Activated naive CD8-positive, alpha-beta T cell treated with anti-CD3 and anti-CD28 coated beads, Interleukin-2, amount 10 ng/mL, durations not matched to agents 7 days and 5 days (primary cell): Measurements from ENCODE around the gene KLHL1. TPM values are rescaled to one million over a fixed set of nuclear protein-coding genes. Genes with fewer than 3 reads are reported as not detected.

Source experiments
- ATAC-seq: fragments of 150-1000 bp; cut with Tn5 transposase; one replicate; pipeline ENCODE4 v1.10.0; 2021; ENCODE audit warnings: low read depth, moderate library complexity
- POLR2A ChIA-PET: fragments of 350-600 bp; sonication (Branson Sonifier 250); formaldehyde crosslinking; loops from one replicate; lab custom pipeline; 2021; ENCODE audit warnings: antibody characterized with exemption; lab: Charles Lee
- DNase-seq: peaks from one replicate; pipeline ENCODE4 v3.0.0; 2021
- H3K27ac Mint-ChIP-seq: one replicate; pipeline ENCODE4 v1.8.0; 2022; ENCODE audit warnings: mild to moderate bottlenecking, mixed read lengths
- H3K27me3 Mint-ChIP-seq: one replicate; pipeline ENCODE4 v1.8.0; 2022; ENCODE audit warnings: mild to moderate bottlenecking, moderate library complexity, mixed read lengths
- H3K36me3 Mint-ChIP-seq: one replicate; pipeline ENCODE4 v1.8.0; 2021; ENCODE audit warnings: mild to moderate bottlenecking, mixed read lengths
- H3K4me1 Mint-ChIP-seq: one replicate; pipeline ENCODE4 v1.8.0; 2021; ENCODE audit warnings: mixed read lengths
- H3K4me3 Mint-ChIP-seq: one replicate; pipeline ENCODE4 v1.8.0; 2022; ENCODE audit warnings: mild to moderate bottlenecking, moderate library complexity, mixed read lengths
- H3K9me3 Mint-ChIP-seq: one replicate; pipeline ENCODE4 v1.8.0; 2021; ENCODE audit warnings: mixed read lengths
- total RNA-seq, 2 experiments: library from RNA; stranded (reverse); gene quantifications; one replicate each; pipeline ENCODE4 v1.2.3, GENCODE V29; 2021

The KLHL1 gene
- total RNA-seq, 2 experiments from 2014 or later, result not detected

DNA sequence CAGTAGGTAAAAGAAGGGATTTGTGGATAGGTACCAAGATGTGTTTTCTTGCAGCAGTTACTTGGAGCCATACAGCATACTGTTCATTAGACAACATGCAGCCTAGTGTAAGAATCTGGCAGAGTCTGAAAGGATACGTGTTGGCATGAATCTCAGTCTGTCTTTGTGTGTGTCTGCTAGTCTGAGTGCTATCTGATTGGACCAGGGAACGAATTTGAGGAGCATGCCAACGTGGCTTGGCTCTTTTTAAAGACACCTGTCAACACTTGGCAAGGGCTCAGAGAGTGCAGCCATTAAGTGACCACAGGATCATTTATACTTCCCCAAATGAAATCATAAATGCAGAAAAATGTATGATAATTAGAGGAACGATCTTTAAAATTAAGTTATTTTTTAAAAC is 28.2 kb downstream of the KLHL1 start:
- ATAC-seq (no peak), DNase-seq (no peak)
- no peak overlapping the region for H3K4me3 Mint-ChIP-seq
- H3K27ac Mint-ChIP-seq, result no peak overlapping the region
- no peaks in the 10 kb centered on the region for H3K27me3 Mint-ChIP-seq
- POLR2A ChIA-PET, result no interaction called here
- peaks cover 3% of the 10 kb centered on the region for H3K9me3 Mint-ChIP-seq
- H3K36me3 Mint-ChIP-seq, result no peaks in the 10 kb centered on the region
- no peaks in the 10 kb centered on the region for H3K4me1 Mint-ChIP-seq

DNA sequence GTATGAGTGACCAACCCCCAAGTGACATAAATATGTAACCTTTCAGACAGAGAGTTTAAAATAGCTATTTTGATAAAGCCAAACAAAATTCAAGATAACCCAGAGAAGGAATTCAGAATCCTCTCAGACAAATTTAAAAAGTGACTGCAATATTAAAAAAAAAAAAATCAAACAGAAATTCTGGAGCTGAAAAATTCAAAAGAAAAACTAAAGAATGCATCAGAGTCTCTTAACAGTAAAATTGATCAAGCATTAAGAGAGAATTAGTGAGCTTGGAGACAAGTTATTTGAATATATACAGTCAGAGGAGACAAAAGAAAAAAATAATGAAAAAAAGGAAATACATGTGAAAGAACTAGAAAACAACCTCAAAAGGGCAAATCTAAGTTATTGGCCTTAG is 53.7 kb downstream of the KLHL1 start:
- Mint-ChIP-seq H3K4me1 (no peaks in the 10 kb centered on the region), H3K36me3 (no peaks in the 10 kb centered on the region), H3K27ac (no peak overlapping the region), H3K4me3 (no peak overlapping the region), H3K27me3 (no peaks in the 10 kb centered on the region), H3K9me3 (peaks cover 9% of the 10 kb centered on the region)
- POLR2A ChIA-PET, result no interaction called here
- ATAC-seq (no peak), DNase-seq (no peak)

DNA sequence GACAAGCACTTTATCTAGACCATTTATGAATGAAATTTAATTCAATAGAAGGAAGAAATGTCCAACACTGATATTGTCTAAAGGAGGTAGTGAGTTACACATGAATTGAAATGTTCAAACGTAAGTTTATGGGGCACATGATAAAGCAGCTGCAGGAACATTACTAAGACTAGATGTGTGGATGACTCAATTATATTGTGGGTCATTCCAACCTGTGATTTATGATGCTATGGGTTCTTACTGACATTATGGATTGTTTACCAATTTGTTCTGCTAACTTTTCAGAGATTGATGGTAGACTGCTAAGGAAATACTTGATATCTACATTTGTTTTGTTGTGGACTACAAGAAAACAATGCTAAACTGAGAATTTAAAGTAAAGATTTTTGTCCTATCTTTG is 56.7 kb downstream of the KLHL1 start:
- Mint-ChIP-seq H3K9me3 (peaks cover 10% of the 10 kb centered on the region), H3K27ac (no peak overlapping the region), H3K4me3 (no peak overlapping the region), H3K27me3 (no peaks in the 10 kb centered on the region), H3K4me1 (no peaks in the 10 kb centered on the region), H3K36me3 (no peaks in the 10 kb centered on the region)
- DNase-seq (no peak), ATAC-seq (no peak)
- POLR2A ChIA-PET, result no interaction called here

DNA sequence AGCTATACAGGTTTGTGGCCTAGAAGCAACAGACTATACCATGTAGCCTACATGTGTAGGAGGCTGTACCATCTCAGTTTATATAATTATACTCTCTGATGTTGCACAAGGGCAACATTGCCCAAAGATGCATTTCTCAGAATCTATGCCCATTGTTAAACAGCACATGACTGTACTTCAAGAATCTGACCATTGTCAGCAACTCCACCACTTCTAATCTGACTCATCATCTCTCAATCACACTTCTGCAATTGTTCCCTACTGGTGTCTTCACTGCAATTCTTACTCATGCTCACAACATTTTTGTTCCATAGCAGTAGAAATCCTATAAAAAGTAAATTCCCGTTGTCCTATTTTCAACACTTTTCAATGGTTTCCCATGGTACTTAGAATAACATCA is 64.6 kb downstream of the KLHL1 start:
- no peaks in the 10 kb centered on the region for H3K36me3 Mint-ChIP-seq
- no peak overlapping the region for H3K27ac Mint-ChIP-seq
- peaks cover 10% of the 10 kb centered on the region for H3K9me3 Mint-ChIP-seq
- ATAC-seq (no peak), DNase-seq (no peak)
- H3K4me3 Mint-ChIP-seq, result no peak overlapping the region
- H3K4me1 Mint-ChIP-seq, result no peaks in the 10 kb centered on the region
- POLR2A ChIA-PET, result no interaction called here
- H3K27me3 Mint-ChIP-seq, result no peaks in the 10 kb centered on the region

DNA sequence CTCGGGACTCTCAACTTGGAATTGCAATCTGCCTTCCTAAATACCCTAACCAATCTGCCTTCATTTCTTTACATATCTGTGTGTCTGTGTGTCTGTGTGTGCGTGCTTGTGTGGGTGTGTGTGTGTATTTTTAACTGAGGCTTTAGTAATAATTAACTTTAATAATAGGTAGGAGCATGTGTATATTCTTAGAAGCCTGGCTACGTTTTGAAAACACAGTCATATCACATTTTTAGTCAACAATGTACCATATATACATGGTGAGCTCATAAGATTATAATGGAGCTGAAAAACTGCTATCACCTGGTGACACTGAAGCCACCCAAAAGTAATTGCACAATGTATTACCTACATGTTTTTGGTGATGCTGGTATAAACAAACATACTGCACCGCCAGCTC is 66.1 kb downstream of the KLHL1 start:
- H3K4me3 Mint-ChIP-seq, result no peak overlapping the region
- POLR2A ChIA-PET, result no interaction called here
- H3K4me1 Mint-ChIP-seq, result no peaks in the 10 kb centered on the region
- H3K27ac Mint-ChIP-seq, result no peak overlapping the region
- H3K9me3 Mint-ChIP-seq, result peaks cover 10% of the 10 kb centered on the region
- no peak for ATAC-seq
- no peak for DNase-seq
- no peaks in the 10 kb centered on the region for H3K36me3 Mint-ChIP-seq
- H3K27me3 Mint-ChIP-seq, result no peaks in the 10 kb centered on the region

GRCh38 chr13:70034286-70034685 is 74.0 kb downstream of the KLHL1 start:
- DNase-seq (no peak), ATAC-seq (no peak)
- POLR2A ChIA-PET, result no interaction called here
- peaks cover 6% of the 10 kb centered on the region for H3K9me3 Mint-ChIP-seq
- no peak overlapping the region for H3K27ac Mint-ChIP-seq
- H3K4me3 Mint-ChIP-seq, result no peak overlapping the region
- H3K36me3 Mint-ChIP-seq, result no peaks in the 10 kb centered on the region
- no peaks in the 10 kb centered on the region for H3K27me3 Mint-ChIP-seq
- no peaks in the 10 kb centered on the region for H3K4me1 Mint-ChIP-seq

DNA sequence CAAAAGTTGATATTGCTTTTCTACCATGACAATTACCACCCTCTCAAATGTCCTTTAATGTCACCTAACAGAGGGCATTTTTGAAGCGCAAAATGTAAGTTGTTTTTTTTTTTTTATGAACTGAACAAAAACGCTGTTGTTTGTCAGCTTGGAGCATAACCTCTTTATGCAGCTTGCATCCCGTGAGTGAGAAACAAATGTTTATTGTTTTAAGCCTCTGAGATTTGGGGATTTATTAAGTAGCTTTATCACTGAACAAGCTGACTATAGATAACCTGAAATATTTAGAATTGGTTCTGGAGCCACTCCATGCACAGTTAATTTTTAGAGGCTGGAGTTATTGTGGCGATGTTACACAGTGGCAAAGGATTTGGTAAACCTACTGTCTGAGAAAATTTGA is 80.7 kb downstream of the KLHL1 start:
- Mint-ChIP-seq H3K27ac (no peak overlapping the region), H3K4me3 (no peak overlapping the region), H3K4me1 (no peaks in the 10 kb centered on the region), H3K27me3 (no peaks in the 10 kb centered on the region), H3K36me3 (no peaks in the 10 kb centered on the region), H3K9me3 (peaks cover 2% of the 10 kb centered on the region)
- ATAC-seq, result no peak
- DNase-seq, result no peak
- POLR2A ChIA-PET, result no interaction called here

DNA sequence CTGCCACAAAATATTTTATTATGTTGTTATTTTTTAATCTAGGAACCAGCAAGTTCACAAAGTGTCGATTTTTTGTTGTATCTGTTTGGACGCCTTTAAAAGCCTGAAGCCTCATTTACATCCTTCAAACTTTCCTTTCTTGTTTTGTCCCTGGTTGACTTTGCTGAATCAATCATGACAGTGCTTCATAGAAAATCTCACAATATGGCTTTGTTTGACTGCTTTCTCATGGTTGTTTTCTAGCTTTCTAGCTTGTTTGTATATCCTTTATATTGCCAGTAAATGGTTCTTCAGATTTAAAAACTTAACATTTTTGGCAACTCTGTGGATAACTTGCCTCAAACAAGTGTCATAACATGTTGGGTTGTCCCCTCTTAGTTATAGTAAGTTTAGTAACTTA is 84.7 kb downstream of the KLHL1 start:
- Mint-ChIP-seq H3K9me3 (peaks cover 6% of the 10 kb centered on the region), H3K4me1 (no peaks in the 10 kb centered on the region), H3K4me3 (no peak overlapping the region), H3K27ac (no peak overlapping the region), H3K27me3 (no peaks in the 10 kb centered on the region), H3K36me3 (no peaks in the 10 kb centered on the region)
- DNase-seq (no peak), ATAC-seq (no peak)
- POLR2A ChIA-PET, result no interaction called here

DNA sequence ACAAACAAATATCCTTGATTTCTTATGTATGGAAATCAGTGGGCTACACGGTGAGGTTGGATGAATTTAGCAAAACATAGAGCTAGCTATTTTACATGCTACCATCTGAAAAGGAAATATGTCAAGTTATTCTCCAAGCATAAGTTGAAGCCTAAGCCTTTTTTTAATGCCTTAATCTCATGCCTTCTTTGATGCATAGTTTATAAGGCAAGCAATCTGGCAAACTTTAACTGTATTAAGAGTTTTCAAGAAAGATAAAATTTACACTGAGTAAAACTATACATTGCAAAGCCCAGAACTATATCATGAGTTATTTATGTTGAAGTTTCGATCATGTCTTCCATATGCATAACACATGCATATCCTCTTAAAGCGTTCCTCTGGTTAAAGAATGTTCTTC is 85.6 kb downstream of the KLHL1 start:
- Mint-ChIP-seq H3K4me3 (no peak overlapping the region), H3K4me1 (no peaks in the 10 kb centered on the region), H3K27ac (no peak overlapping the region), H3K36me3 (no peaks in the 10 kb centered on the region), H3K27me3 (no peaks in the 10 kb centered on the region), H3K9me3 (peaks cover 6% of the 10 kb centered on the region)
- DNase-seq (no peak), ATAC-seq (no peak)
- POLR2A ChIA-PET, result no interaction called here

- no peak overlapping the region for H3K4me3 Mint-ChIP-seq
- peaks cover 8% of the 10 kb centered on the region for H3K9me3 Mint-ChIP-seq
- no peaks in the 10 kb centered on the region for H3K27me3 Mint-ChIP-seq
- DNase-seq, result no peak
- ATAC-seq, result no peak
- no peak overlapping the region for H3K27ac Mint-ChIP-seq
- no peaks in the 10 kb centered on the region for H3K36me3 Mint-ChIP-seq
- POLR2A ChIA-PET, result no interaction called here
- H3K4me1 Mint-ChIP-seq, result no peaks in the 10 kb centered on the region
Measured at GRCh38 chr13:70016116-70016515, 92.1 kb downstream of the KLHL1 start.

GRCh38 chr13:70014337-70014736 is 93.9 kb downstream of the KLHL1 start:
- H3K4me1 Mint-ChIP-seq, result no peaks in the 10 kb centered on the region
- no peak overlapping the region for H3K27ac Mint-ChIP-seq
- POLR2A ChIA-PET, result no interaction called here
- DNase-seq, result no peak
- ATAC-seq, result no peak
- H3K4me3 Mint-ChIP-seq, result no peak overlapping the region
- H3K36me3 Mint-ChIP-seq, result no peaks in the 10 kb centered on the region
- H3K27me3 Mint-ChIP-seq, result no peaks in the 10 kb centered on the region
- H3K9me3 Mint-ChIP-seq, result peaks cover 9% of the 10 kb centered on the region

DNA sequence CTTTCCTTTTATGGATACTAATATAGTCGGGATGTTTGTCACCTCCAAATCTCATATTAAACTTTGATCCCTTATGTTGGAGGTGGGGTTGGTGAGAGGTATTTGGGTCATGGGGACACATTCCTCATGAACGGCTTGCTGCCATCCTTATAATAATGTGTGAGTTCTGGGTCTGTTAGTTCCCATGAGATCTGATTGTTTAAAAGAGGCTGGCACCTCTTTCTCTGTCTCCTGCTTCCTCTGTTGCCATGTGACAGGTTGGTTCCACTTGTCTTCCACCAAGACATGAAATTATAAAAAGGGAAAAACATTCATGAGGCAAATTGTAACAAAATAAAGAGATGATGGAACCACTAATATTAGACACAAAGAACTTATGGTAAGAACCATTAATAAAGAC is 108.4 kb downstream of the KLHL1 start:
- Mint-ChIP-seq H3K4me3 (no peak overlapping the region), H3K36me3 (no peaks in the 10 kb centered on the region), H3K27me3 (no peaks in the 10 kb centered on the region), H3K9me3 (no peaks in the 10 kb centered on the region), H3K27ac (no peak overlapping the region), H3K4me1 (no peaks in the 10 kb centered on the region)
- DNase-seq (no peak), ATAC-seq (no peak)
- POLR2A ChIA-PET, result no interaction called here

DNA sequence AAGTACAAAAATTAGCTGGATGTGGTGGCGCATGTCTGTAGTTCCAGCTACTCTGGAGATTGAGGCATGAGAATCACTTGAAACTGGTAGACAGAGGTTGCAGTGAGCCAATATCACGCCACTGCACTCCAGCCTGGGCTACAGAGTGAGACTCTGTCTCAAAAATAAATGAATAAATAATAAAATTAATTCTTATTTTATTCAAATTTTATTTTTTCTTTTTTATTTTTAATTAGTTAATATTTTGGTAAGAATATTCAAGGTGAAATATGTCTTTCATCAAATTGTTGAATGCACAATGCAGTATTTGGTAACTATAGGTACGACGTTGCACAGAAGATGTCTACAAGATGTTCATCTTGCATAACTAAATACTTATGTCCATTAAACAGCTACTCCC is 111.2 kb downstream of the KLHL1 start:
- DNase-seq, result no peak
- Mint-ChIP-seq H3K9me3 (no peaks in the 10 kb centered on the region), H3K36me3 (no peaks in the 10 kb centered on the region), H3K4me3 (no peak overlapping the region), H3K4me1 (no peaks in the 10 kb centered on the region), H3K27me3 (no peaks in the 10 kb centered on the region), H3K27ac (no peak overlapping the region)
- no peak for ATAC-seq
- POLR2A ChIA-PET, result no interaction called here

- Mint-ChIP-seq H3K4me1 (no peaks in the 10 kb centered on the region), H3K27ac (no peak overlapping the region), H3K4me3 (no peak overlapping the region), H3K36me3 (no peaks in the 10 kb centered on the region), H3K27me3 (no peaks in the 10 kb centered on the region), H3K9me3 (peaks cover 5% of the 10 kb centered on the region)
- DNase-seq (no peak), ATAC-seq (no peak)
- POLR2A ChIA-PET, result no interaction called here
Measured at GRCh38 chr13:69980799-69981198, 127.5 kb downstream of the KLHL1 start.

- Mint-ChIP-seq H3K4me3 (no peak overlapping the region), H3K36me3 (no peaks in the 10 kb centered on the region), H3K27me3 (no peaks in the 10 kb centered on the region), H3K27ac (no peak overlapping the region), H3K4me1 (no peaks in the 10 kb centered on the region), H3K9me3 (peaks cover 3% of the 10 kb centered on the region)
- no peak for DNase-seq
- ATAC-seq, result no peak
- POLR2A ChIA-PET, result no interaction called here
Measured at GRCh38 chr13:69975496-69975895, 132.8 kb downstream of the KLHL1 start.
